ENCODE results near the gene BLVRA. TPM values are rescaled to one million over a fixed set of nuclear protein-coding genes. Genes with fewer than 3 reads are reported as not detected.
"Not testable (repeated sequence)": the region's sequence is repeated elsewhere in the genome, so short reads cannot be mapped to it uniquely, and the experiment has no call there.

The BLVRA gene
- total RNA-seq, 1 donor, result 24.0 TPM

GRCh38 chr7:43726466-43726865, 32.0 kb upstream of the BLVRA start:
- H3K4me3 ChIP-seq (ENCODE audit: low read depth, low read length), result no peak overlapping the region
- DNase-seq (ENCODE audit: low read depth), result no peak
- TF ChIP-seq CTCF (IDR thresholded peaks at IDR 0.05; ENCODE audit: insufficient read depth, low read length), result no peak

DNA sequence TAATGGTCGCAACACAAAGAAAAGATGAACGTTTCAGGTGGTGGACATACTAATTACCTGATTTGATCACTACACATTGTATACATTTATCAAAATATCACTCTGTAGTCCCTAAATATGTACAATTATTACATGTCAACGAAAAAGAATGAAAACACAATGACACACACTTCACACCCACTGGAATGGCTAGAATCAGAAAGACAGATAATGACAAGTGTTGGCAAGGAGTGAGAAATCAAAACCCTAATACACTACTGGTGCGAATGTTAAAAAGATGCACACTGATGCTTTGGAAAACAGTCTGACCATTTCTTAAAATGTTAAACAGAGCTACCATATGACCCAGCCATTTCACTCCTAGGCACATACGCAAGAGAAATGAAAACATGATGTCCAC, 31.5 kb upstream of the BLVRA start:
- DNase-seq (ENCODE audit: low read depth), result no peak
- no peak for TF ChIP-seq CTCF (IDR thresholded peaks at IDR 0.05; ENCODE audit: insufficient read depth, low read length)

DNA sequence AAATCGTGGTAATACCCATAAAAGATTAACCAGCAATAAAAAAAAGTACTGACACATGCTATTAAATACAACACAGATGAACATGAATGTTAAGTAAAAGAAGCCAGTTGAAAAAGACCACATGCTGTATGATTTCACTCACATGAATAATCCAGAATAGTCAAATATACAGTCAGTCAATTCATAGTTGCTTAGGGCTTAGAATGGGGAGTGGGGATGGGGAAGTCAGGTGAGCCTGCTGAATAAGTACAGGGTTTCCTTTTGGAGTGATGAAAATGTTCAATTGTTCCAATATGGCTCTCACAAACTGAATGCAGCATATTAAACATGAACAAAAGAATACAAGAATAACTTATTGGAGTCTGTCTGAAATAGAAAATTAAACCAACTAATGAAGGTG, 31.0 kb upstream of the BLVRA start:
- DNase-seq (ENCODE audit: low read depth), result no peak
- H3K4me3 ChIP-seq (ENCODE audit: low read depth, low read length), result no peak overlapping the region
- TF ChIP-seq CTCF (IDR thresholded peaks at IDR 0.05; ENCODE audit: insufficient read depth, low read length), result no peak

More for the DNA sequence above, 31.5 kb upstream of the BLVRA start:
- no peak overlapping the region for H3K4me3 ChIP-seq (ENCODE audit: low read depth, low read length)

DNA sequence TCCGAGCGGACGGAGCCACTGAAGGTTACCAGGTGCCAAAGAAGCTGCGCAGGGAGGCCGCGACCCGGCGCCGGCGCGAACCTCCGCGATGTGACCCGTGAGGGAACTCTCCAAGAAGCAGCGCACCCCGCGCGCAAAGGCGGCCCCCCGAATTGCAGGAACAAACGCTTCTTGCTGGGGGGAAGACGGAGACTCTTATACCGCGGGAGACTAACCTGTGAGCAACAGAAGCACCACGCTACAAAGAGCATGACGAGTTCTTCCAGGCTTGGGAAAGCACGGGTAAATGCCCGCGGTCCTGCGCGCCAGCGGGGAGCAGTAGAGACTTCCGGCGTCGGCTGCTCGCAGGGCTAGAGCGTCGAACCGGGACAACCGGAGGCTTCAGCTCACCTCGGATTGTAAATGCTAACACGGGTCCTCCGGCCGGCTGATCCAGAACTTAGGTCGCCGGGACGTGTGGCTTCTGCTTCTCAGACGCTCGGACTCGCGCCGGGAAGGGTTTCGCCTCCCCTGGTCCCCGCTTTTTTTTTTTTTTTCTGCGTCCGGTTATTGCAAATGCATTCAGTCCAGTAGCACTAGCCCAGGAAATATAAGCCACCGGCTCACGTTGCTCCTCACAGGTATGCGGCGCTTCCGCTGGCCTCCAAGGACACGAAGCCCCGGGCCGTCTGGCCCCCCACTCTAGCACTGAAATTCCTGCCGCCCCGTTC, 29.1 kb upstream of the BLVRA start, which contains the start of gene COA1:
Gene COA1, minus strand, starts transcription at position 310 of the 710 bp plus-strand sequence. CDS start 80,909 bp downstream, outside the sequence.
- peak within 1 kb of the TSS; percentile 95 for H3K4me3 ChIP-seq (ENCODE audit: low read depth, low read length)
- peak; percentile 93 for DNase-seq (ENCODE audit: low read depth)
- peak; percentile 20 for TF ChIP-seq CTCF (IDR thresholded peaks at IDR 0.05; ENCODE audit: insufficient read depth, low read length)

GRCh38 chr7:43729924-43730248, 28.6 kb upstream of the BLVRA start:
- peak overlapping the region; percentile 95 for H3K4me3 ChIP-seq (ENCODE audit: low read depth, low read length)
- no peak for TF ChIP-seq CTCF (IDR thresholded peaks at IDR 0.05; ENCODE audit: insufficient read depth, low read length)

GRCh38 chr7:43731494-43731893, 27.0 kb upstream of the BLVRA start:
- H3K4me3 ChIP-seq (ENCODE audit: low read depth, low read length), result not testable (repeated sequence)

More at GRCh38 chr7:43729924-43730248, 28.6 kb upstream of the BLVRA start:
- DNase-seq (ENCODE audit: low read depth), result no peak

DNA sequence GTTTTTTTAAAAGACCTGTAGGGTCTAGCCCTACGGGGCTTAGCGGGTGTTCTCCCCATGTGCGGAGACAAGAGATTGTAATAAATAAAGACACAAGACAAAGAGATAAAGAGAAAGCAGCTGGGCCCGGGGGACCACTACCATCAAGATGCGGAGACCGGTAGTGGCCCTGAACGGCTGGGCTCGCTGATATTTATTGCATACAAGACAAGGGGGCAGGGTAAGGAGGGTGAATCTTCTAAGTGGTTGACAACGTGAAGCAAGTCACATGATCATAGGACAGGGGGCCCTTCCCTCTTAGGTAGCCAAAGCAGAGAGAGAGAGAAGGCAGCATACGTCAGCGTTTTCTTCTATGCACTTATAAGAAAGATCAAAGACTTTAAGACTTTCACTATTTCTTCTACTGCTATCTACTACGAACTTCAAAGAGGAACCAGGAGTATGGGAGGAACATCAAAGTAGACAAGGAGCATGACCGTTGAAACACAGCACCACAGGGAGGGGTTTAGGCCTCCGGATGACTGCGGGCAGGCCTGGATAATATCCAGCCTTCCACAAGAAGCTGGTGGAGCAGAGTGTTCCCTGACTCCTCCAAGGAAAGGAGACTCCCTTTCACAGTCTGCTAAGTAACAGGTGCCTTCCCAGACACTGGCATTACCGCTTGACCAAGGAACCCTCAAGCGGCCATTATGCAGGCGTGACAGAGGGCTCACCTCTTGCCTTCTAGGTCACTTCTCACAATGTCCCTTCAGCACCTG, 23.7 kb upstream of the BLVRA start:
- DNase-seq (ENCODE audit: low read depth); H3K4me3 ChIP-seq (ENCODE audit: low read depth, low read length): not testable (repeated sequence)

More at GRCh38 chr7:43731494-43731893, 27.0 kb upstream of the BLVRA start:
- not testable (repeated sequence) for DNase-seq (ENCODE audit: low read depth)

Measured in fibroblast of the aortic adventitia (primary cell).